Fibroblast of peridontal ligament (primary cell): ENCODE data around the gene ETF1.

ENCODE experiments used
- DNase-seq: peaks from one replicate; pipeline ENCODE4 v3.0.0-alpha.2; 2010; ENCODE audit errors: extremely low read depth

ETF1 gene

GRCh38 chr5:138563340-138564118, 20.5 kb upstream of the ETF1 start:
- DNase-seq: no peak

DNA sequence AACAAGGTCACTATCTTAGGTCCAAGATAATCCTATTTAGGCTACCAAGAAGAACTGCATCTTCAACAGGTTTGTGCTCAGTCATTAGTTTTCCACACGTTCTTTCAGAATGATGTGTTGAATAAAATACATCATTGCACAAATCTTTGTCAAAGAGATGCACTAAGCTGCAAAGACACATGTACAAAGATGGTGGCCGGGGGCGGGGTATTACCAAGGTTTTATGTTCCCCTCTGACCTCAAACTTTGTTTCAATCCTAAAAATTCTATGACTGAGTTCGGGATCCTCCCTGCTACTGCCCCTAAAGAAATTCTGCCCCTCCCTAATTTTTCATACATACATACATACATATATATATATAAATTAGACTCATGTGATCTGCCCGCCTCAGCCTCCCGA, 17.9 kb upstream of the ETF1 start:
- DNase-seq: no peak

GRCh38 chr5:138559937-138560336, 16.9 kb upstream of the ETF1 start:
- DNase-seq: no peak

DNA sequence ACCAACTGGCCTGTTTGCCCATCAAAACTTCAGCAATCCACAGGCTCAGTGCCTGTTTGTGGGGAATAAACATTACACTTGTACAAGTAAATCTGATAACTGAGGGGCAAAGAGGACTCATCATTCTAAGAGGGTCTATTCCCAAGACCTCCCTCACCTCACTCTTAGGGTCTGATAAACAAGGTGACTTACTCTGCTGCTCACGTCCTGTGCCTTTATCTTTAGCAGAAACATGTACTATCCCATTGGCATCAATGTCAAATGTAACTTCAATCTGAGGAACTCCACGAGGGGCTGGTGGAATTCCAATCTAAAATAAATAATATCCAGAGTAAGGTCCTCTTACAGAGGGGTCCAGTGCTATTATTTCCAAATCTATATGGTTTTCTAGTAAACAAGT, 14.6 kb upstream of the ETF1 start:
- DNase-seq: no peak

DNA sequence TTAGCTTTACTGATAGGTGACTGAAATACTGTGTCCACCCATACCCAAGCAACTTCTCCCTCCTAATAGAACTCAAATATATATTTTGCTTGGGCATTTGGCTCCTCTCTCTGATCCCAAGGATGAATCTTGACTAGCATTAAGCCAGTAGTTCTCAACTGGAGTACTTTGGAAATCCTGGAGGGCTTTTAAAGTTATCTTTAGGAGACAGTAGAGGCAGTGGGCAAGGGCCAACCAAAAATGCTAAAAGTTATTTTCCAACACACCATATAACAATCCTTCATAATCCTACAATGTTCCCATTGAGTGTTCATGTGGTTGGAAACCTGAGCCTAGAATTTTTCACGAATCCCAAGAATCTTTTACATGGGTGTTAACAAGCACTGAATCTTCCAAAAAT, 11.1 kb upstream of the ETF1 start:
- no peak for DNase-seq

- DNase-seq: no peak
These were observed 10.5 kb upstream of the ETF1 start for GRCh38 chr5:138553437-138554095.

- no peak for DNase-seq
These were observed 9.6 kb upstream of the ETF1 start for GRCh38 chr5:138552657-138553056.

GRCh38 chr5:138549414-138549813, 6.4 kb upstream of the ETF1 start:
- DNase-seq: no peak

- DNase-seq: no peak
These were observed 3.0 kb upstream of the ETF1 start for GRCh38 chr5:138545919-138546562.

DNA sequence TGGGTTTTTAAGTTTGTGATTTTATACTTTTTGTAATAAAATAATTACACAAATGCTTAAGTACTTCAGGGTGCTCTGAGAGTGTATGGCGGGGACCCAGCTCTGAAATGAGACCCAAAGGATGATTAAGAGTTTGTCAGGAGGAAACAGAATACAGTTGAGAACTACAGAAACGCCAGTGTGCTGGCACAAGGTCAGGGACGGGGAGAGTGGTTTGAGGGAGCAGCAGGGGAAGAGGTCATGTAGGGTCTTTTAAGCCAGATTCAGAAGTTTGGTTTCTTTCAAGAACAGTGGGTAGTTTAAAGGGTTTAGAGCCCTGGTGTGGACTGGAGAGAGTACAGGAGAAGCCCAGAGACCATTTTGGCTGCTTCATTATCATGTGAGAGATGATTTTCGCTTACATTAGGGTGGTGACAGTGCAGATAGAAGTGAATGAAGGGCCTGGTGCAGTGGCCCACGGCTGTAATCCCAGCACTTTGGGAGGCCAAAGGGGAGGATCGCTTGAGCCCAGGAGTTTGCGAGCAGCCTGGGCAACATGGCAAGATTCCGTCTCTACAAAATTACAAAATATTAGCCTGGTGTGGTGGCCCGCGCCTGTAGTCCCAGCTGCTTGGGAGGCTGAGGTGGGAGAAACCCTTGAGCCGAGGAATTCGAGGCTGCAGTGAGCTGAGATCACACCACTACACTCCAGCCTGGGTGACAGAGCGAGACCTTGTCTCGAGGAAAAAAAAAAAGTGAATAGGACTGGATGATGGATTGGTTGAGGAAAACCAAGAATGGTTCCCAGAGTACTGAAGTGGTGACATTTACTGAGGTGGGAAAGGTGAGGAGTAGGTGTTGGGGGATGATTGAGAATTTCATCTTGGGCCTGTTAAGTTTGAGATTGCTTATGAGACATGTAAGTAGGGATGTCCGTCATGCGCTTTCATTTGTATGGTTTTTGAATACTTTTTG, 1.4 kb upstream of the ETF1 start:
- peak; percentile 63 for DNase-seq

DNA sequence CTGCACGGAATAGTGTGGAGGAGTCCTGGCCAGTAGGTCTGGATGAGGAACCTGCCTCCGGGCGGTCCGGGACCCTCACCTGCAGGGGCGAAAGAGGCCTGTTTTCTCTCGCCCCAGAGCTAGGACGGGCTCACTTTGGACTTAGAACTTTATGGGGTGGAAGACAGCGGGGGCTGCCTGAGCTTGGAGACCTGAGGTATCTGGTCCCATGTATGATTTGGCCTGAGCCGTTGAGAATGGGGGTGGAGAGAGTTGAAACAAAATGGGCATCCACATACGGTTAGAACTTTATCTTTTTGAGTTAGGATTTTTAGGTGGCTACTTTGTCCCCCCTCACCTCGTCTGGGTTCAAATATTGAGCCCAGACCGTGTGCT, 681 bp upstream of the ETF1 start:
- no peak for DNase-seq

DNA sequence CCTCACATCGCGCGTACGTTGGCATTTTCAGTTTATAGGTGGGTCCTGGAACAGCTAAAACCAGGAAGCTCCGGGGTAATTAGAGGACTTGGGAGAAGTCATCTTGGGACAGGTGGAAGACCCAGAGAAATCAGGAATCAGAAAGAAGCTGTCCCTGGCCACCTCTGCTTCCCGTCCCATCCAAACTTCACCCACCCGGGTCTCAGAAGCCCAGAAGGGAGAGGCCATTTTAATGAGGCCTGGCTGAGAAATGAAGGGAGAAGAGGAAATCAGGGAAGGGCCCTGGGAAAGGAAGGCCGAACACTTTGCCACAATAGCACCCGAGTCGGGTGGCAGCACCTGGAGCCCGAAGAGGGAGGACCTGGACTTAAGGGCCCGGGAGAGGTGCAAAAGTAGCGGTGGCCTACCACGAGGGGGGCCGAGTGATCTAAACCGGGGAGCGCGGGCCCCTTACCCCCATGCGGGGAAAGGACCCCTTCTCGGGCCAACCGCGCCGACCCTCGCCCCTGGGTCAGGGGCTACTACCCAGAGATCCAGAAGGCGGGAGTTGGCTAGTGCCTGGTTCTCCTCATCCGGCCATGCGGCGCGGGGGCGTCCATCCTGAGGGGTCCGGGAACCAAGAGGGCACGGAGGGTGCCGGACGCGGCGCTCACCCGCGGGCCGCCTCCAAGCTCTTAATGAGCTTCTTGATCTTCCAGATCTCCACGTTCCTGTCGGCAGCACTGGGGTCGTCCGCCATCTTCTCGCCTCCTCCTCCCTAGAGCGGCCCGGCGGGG, 668 bp downstream of the ETF1 start:
- DNase-seq: peak; percentile 29

- no peak for DNase-seq
These were observed 1.4 kb downstream of the ETF1 start for GRCh38 chr5:138541511-138542179.

- DNase-seq: no peak
These were observed 3.2 kb downstream of the ETF1 start for GRCh38 chr5:138539791-138540190.

DNA sequence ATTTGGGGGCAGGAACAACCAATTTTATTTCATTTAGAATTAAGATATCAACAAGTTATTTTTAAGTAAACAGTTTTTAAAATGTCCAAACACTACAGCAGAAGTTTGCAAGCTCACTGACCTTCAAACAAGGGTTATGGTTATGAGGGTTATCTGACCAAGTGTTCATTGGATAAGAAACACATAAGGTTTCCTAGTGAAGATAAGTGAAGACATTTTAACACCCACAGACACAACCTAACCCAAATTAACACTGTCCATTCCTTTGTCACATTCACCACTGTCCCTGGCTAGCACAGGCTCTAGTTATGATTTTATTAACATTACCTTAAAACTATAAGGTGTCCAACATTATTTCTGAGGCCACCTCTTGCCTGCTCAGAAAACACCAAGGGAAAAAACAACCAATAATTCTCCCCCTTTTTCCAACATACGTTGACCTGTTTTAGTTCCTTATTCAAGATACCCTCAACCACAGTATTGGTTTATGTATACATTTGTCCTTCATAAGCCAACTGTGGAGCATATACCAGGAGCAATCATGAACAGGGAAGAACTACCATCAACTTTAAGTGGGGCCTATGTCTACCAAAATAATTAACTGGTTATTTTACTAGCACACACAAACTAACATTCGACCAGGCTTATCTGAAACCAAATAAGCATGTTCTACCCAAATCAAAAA, 4.0 kb downstream of the ETF1 start:
- DNase-seq: no peak

DNA sequence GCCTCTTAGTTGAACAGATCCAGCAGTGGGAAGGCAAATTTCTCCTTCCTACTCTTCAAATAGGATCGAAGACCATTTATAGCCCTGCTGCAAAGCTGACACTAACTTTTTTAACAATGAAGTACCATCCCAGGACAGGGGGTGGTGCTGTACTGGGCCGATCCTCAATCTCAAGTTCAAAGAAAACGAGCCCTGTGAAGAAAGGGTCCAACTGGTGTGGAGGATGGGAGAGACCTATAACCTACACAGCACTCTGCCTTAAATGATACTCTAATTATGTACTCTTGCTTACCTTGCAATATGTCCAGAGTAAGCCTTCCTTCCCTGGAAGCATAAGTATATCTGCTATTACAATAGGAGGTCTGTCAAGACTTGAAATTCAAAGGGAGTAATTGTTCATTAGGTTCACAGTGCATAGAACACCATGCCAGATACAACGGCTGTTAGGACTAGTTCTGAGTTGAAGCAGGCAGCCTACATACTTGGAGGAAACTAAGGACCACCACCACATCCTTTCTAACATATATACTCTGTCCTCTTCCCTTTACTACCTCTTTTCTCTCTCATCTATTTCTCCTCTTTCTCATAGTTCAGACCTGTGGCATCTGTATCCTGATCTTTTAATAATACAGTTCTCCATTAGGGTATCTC, 6.2 kb downstream of the ETF1 start:
- no peak for DNase-seq

GRCh38 chr5:138536215-138536614, 6.8 kb downstream of the ETF1 start:
- no peak for DNase-seq

DNA sequence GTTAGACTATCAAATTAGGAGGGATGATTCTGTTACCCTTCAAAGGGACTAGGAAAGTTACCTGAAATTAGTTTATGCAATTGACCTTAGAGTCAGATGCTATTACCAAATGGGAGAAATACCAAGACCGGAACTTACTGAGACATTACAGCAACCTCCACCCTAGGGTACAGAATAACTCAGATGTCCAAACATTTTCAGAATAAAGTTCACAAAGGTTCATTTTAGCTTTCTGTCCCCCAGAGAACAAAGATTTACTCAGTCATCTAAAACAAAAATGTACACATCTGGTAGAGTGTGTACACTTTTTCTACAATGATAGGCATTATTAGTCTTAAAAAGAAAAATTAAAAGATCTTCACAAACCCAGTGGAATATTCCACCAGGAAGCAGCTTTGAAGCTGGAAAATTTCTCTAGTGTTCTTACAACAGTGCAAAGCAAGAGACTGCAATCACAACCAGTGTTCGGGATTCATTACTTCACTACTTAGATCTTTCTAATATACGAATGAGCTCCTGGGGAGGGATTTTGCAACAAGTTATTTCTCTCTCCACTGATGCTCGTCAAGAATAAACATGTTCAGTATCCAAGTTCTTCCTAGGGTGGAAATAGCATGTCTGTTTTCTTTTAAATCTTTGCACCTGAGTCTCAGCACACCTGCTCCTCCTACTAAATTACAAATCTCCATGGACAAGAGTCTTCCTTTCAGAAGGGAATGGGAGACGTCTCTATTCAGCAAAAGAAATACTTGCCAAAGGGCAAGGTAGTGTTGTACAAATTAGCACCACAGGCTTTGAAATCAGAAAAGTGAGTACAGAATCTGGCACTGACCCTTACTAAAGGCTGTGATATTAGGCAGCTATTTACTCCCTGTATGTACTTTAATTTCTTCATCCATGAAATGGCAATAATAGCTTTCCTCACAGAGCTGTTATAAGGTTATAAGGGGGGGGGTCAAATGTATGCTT, 8.8 kb downstream of the ETF1 start:
- no peak for DNase-seq
